Loucy (cell line): ENCODE measurements around the gene RNF145.

Experiments used
- H2AFZ ChIP-seq: fragments of 200-600 bp; sonication (generic); 2 replicates; pipeline ENCODE4 v1.6.0; 2016; ENCODE audit warnings: antibody characterized with exemption, mild to moderate bottlenecking, low read length, moderate library complexity
- H3F3A ChIP-seq: fragments of 200-600 bp; 2 replicates; pipeline ENCODE4 v1.6.0; 2016; ENCODE audit warnings: antibody characterized with exemption, low read depth, mild to moderate bottlenecking
- H3K27me3 ChIP-seq: fragments of 200-600 bp; sonication (generic); 2 replicates; pipeline ENCODE4 v1.6.1; 2014; ENCODE audit warnings: low read length, mild to moderate bottlenecking; ENCODE audit not compliant: insufficient read depth, poor library complexity, severe bottlenecking
- H3K36me3 ChIP-seq: fragments of 200-600 bp; sonication (generic); 2 replicates; pipeline ENCODE4 v1.6.1; 2016; ENCODE audit warnings: low read length; ENCODE audit not compliant: insufficient read depth
- H3K4me1 ChIP-seq: fragments of 200-600 bp; sonication (generic); 2 replicates; pipeline ENCODE4 v1.5.1; 2014; ENCODE audit warnings: low read length, mild to moderate bottlenecking; ENCODE audit not compliant: insufficient read depth, poor library complexity, severe bottlenecking
- H3K4me2 ChIP-seq: fragments of 200-600 bp; sonication (generic); 2 replicates; pipeline ENCODE4 v1.6.0; 2014; ENCODE audit warnings: antibody characterized with exemption, low read length, low read depth, mild to moderate bottlenecking; ENCODE audit not compliant: poor library complexity, severe bottlenecking
- H3K4me3 ChIP-seq: fragments of 200-600 bp; sonication (generic); 2 replicates; pipeline ENCODE4 v1.5.1; 2014; ENCODE audit warnings: low read length, mild to moderate bottlenecking, mixed read lengths; ENCODE audit not compliant: poor library complexity, severe bottlenecking
- H3K79me2 ChIP-seq: fragments of 200-600 bp; sonication (generic); 2 replicates; pipeline ENCODE4 v1.6.1; 2014; ENCODE audit warnings: low read length; ENCODE audit not compliant: insufficient read depth
- H3K9ac ChIP-seq: fragments of 200-600 bp; sonication (generic); 2 replicates; pipeline ENCODE4 v1.6.0; 2014; ENCODE audit warnings: mild to moderate bottlenecking, low read depth, low read length, moderate library complexity; ENCODE audit not compliant: poor library complexity, severe bottlenecking
- H3K9me2 ChIP-seq: fragments of 200-600 bp; sonication (generic); replicated peaks from 2 replicates; pipeline ENCODE4 v1.6.1; 2016; ENCODE audit warnings: low read depth, low read length, mixed read lengths
- H3K9me3 ChIP-seq: fragments of 200-600 bp; sonication (generic); 2 replicates; pipeline ENCODE4 v1.6.1; 2014; ENCODE audit warnings: mild to moderate bottlenecking, antibody characterized with exemption, low read length, low read depth; ENCODE audit not compliant: insufficient read depth
- H4K20me1 ChIP-seq: fragments of 200-600 bp; sonication (generic); 2 replicates; pipeline ENCODE4 v1.6.0; 2014; ENCODE audit warnings: antibody characterized with exemption, low read length, mild to moderate bottlenecking; ENCODE audit not compliant: insufficient read depth, poor library complexity, severe bottlenecking
- CTCF ChIP-seq: fragments of 200-600 bp; sonication (generic); conservative IDR thresholded peaks from 2 replicates; pipeline ENCODE4 v1.5.1; 2014; ENCODE audit warnings: mild to moderate bottlenecking, antibody characterized with exemption, low read length
- EZH2phosphoT487 ChIP-seq: fragments of 200-600 bp; IDR thresholded peaks from 2 replicates; pipeline ENCODE4 v1.6.1; 2018; ENCODE audit warnings: antibody characterized with exemption, mild to moderate bottlenecking, moderate library complexity, borderline replicate concordance

RNF145 gene

GRCh38 chr5:159257007-159257406 is 47.7 kb upstream of the RNF145 start:
- H3K9me3 ChIP-seq, result no peaks in the 10 kb centered on the region
- no peaks in the 10 kb centered on the region for H3K4me1 ChIP-seq
- no peak overlapping the region for H3K4me3 ChIP-seq
- no peaks in the 10 kb centered on the region for H3K9me2 ChIP-seq
- no peak overlapping the region for H2AFZ ChIP-seq
- no peak overlapping the region for H3K4me2 ChIP-seq
- no peaks in the 10 kb centered on the region for H4K20me1 ChIP-seq
- H3K79me2 ChIP-seq, result no peaks in the 10 kb centered on the region
- peaks cover 13% of the 10 kb centered on the region for H3K27me3 ChIP-seq
- no peak for TF ChIP-seq CTCF
- no peak for TF ChIP-seq EZH2phosphoT487
- no peaks in the 10 kb centered on the region for H3F3A ChIP-seq
- no peaks in the 10 kb centered on the region for H3K36me3 ChIP-seq
- no peak overlapping the region for H3K9ac ChIP-seq

- no peak for TF ChIP-seq EZH2phosphoT487
- Histone ChIP-seq H3K4me1 (no peaks in the 10 kb centered on the region), H3K9me3 (no peaks in the 10 kb centered on the region), H3K79me2 (no peaks in the 10 kb centered on the region), H3K4me3 (no peak overlapping the region), H3K36me3 (no peaks in the 10 kb centered on the region), H2AFZ (no peak overlapping the region), H3K4me2 (no peak overlapping the region), H3K9ac (no peak overlapping the region), H3K9me2 (no peaks in the 10 kb centered on the region), H4K20me1 (no peaks in the 10 kb centered on the region), H3F3A (no peaks in the 10 kb centered on the region), H3K27me3 (peaks cover 8% of the 10 kb centered on the region)
These were observed 42.8 kb upstream of the RNF145 start for GRCh38 chr5:159252195-159252594.

DNA sequence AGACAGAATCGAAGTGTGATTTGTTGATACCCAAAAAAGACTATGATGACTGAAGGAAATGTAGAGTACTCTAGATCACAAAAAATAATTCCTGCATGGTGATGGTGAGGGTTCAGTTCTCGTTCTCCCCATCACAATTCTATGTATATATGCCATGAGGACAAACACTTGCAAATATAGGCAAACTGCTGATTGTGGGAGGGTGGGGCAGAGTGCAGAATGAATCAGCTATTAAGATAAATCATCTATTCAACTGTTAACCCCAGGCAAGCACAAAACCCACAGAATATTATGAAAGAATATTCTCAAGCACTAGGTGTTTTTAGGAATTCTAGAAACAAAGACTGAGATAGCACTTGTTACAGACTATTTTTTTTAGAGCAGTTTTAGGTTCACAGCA is 39.8 kb upstream of the RNF145 start:
- no peak for TF ChIP-seq CTCF
- TF ChIP-seq EZH2phosphoT487, result no peak
- no peaks in the 10 kb centered on the region for H3K36me3 ChIP-seq
- no peaks in the 10 kb centered on the region for H4K20me1 ChIP-seq
- no peak overlapping the region for H2AFZ ChIP-seq
- no peaks in the 10 kb centered on the region for H3K27me3 ChIP-seq
- no peaks in the 10 kb centered on the region for H3F3A ChIP-seq
- no peaks in the 10 kb centered on the region for H3K4me1 ChIP-seq
- no peaks in the 10 kb centered on the region for H3K79me2 ChIP-seq
- no peak overlapping the region for H3K4me3 ChIP-seq
- H3K4me2 ChIP-seq, result no peak overlapping the region
- no peak overlapping the region for H3K9ac ChIP-seq
- no peaks in the 10 kb centered on the region for H3K9me2 ChIP-seq
- no peaks in the 10 kb centered on the region for H3K9me3 ChIP-seq

DNA sequence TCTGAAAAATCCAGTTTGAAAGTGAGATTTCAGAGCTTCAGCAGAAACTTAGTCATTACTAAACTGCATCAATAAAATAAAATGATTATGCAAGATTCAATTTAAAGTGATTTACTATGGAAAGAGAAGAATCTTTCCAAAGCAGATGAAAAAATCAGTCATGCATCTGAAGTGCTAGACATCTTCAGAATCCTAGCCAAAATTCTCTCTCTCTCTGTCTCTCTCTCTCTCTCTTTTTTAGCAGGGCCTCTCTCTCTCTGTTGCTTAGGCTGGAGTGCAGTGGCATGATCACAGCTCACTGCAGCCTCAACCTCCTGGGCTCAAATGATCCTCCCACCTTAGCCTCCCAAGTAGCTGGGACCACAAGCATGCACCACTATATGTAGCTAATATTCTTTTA is 35.5 kb upstream of the RNF145 start:
- Histone ChIP-seq H3K4me1 (peaks cover 11% of the 10 kb centered on the region), H3K4me3 (no peak overlapping the region)

More for the DNA sequence above, 35.5 kb upstream of the RNF145 start:
- H3F3A ChIP-seq, result no peaks in the 10 kb centered on the region
- no peak overlapping the region for H2AFZ ChIP-seq
- H3K9me2 ChIP-seq, result no peaks in the 10 kb centered on the region
- H3K4me2 ChIP-seq, result no peak overlapping the region
- TF ChIP-seq CTCF, result no peak
- no peak for TF ChIP-seq EZH2phosphoT487
- no peaks in the 10 kb centered on the region for H3K9me3 ChIP-seq
- H3K79me2 ChIP-seq, result no peaks in the 10 kb centered on the region
- no peaks in the 10 kb centered on the region for H4K20me1 ChIP-seq
- H3K27me3 ChIP-seq, result no peaks in the 10 kb centered on the region
- H3K36me3 ChIP-seq, result no peaks in the 10 kb centered on the region
- H3K9ac ChIP-seq, result no peak overlapping the region
